Transverse colon (tissue), 4 donors: ENCODE measurements around the gene GEN1. TPM values are rescaled to one million over a fixed set of nuclear protein-coding genes. Genes with fewer than 3 reads are reported as not detected.

Experiments used
- DNase-seq: peaks from one replicate; pipeline ENCODE4 v3.0.0-alpha.2; 2019
- H3K27ac ChIP-seq, 4 donors: fragments of 200-600 bp; sonication (generic); 2 replicates each; pipeline ENCODE4 v1.5.1; 2016 to 2018; ENCODE audit warnings: inconsistent platforms in 4 of 4
- H3K27me3 ChIP-seq: fragments of 200-600 bp; sonication (generic); 2 replicates; pipeline ENCODE4 v1.5.1; 2017; ENCODE audit warnings: inconsistent platforms
- H3K36me3 ChIP-seq, 4 donors: fragments of 200-600 bp; sonication (generic); 2 replicates each; pipeline ENCODE4 v1.5.1; 2017 to 2019; ENCODE audit warnings: inconsistent platforms in 4 of 4
- H3K4me1 ChIP-seq, 4 donors: fragments of 200-600 bp; sonication (generic); 2 replicates each; pipeline ENCODE4 v1.5.1; 2017 to 2020; ENCODE audit warnings: inconsistent platforms in 4 of 4
- H3K4me3 ChIP-seq, 4 donors: fragments of 200-600 bp; sonication (generic); 1 replicate in 1 of 4; 2 replicates in 3 of 4; pipeline versions ENCODE4 v1.5.1 to v1.6.1; 2017 to 2019; ENCODE audit warnings: inconsistent platforms in 4 of 4
- H3K9me3 ChIP-seq, 2 donors: fragments of 200-600 bp; sonication (generic); 2 replicates each; pipeline ENCODE4 v1.5.1; 2017 to 2019; ENCODE audit warnings: inconsistent platforms in 2 of 2
- EP300 ChIP-seq: sonication (generic); formaldehyde crosslinking; IDR thresholded peaks from one replicate; pipeline ENCODE4 v1.6.1; 2017; ENCODE audit warnings: antibody characterized with exemption, low read depth
- POLR2A ChIP-seq: fragments of 450-650 bp; IDR thresholded peaks from one replicate; pipeline ENCODE4 v1.6.1; 2016; ENCODE audit warnings: antibody characterized with exemption, mild to moderate bottlenecking, moderate library complexity
- POLR2AphosphoS5 ChIP-seq, 3 donors: sonication (generic); formaldehyde crosslinking; IDR thresholded peaks; one replicate each; pipeline ENCODE4 v1.6.1; 2016; ENCODE audit warnings: antibody characterized with exemption in 3 of 3
- WGBS, 2 donors: methylation state at CpG; one replicate each; pipeline ENCODE4 v1.1.5; 2018; ENCODE audit warnings: low coverage in 1 of 2; 5-methylcytosine and 5-hydroxymethylcytosine counted together
- in situ Hi-C, 4 donors: fragments of 200-750 bp; cut with MboI; loops; one replicate each; pipeline versions ENCODE4 v1.15.0 to v1.15.1; 2017; ENCODE audit warnings: low sequenced_read_pairs in 3 of 4, low pct_ligation_motif_present in 1 of 4, low pct_unique_long_range_greater_than_20kb in 1 of 4
- intact Hi-C: fragments of 100-400 bp; cut with DNase I; formaldehyde crosslinking; loops from one replicate; pipeline ENCODE4 v1.15.1; 2023; ENCODE audit warnings: low total_unique reads
- total RNA-seq, 4 donors: library from RNA; depleted of rRNA; stranded (reverse); fragments of >200 nt; gene quantifications; one replicate each; pipeline ENCODE4 v1.1.0, GENCODE V29; 2016
- TF ChIP-seq, protein P1 (sequence below), 5 experiments: fragments of 200-600 bp in 3 of 5; fragments of 450-650 bp in 2 of 5; sonication (generic) in 3 of 5; IDR thresholded peaks; 1 replicate in 2 of 5; 2 replicates in 3 of 5; pipeline ENCODE4 v1.5.1; 2016 to 2017; ENCODE audit warnings: antibody characterized with exemption in 5 of 5, inconsistent platforms in 3 of 5, mild to moderate bottlenecking in 2 of 5, moderate library complexity in 1 of 5

The GEN1 gene
- total RNA-seq, 4 donors from 2014 or later = 36.4 to 110 (median 63.7) TPM

- Histone ChIP-seq H3K9me3 (no peaks in the 10 kb centered on the region), H3K27me3 (no peaks in the 10 kb centered on the region), H3K4me3 (no peak overlapping the region), H3K36me3 (peaks cover 0 to 17% (median 3%) of the 10 kb centered on the region in 4 donors), H3K4me1 (no peaks in the 10 kb centered on the region), H3K27ac (no peak overlapping the region)
- no peak for TF ChIP-seq POLR2A
- TF ChIP-seq, protein P1, sequence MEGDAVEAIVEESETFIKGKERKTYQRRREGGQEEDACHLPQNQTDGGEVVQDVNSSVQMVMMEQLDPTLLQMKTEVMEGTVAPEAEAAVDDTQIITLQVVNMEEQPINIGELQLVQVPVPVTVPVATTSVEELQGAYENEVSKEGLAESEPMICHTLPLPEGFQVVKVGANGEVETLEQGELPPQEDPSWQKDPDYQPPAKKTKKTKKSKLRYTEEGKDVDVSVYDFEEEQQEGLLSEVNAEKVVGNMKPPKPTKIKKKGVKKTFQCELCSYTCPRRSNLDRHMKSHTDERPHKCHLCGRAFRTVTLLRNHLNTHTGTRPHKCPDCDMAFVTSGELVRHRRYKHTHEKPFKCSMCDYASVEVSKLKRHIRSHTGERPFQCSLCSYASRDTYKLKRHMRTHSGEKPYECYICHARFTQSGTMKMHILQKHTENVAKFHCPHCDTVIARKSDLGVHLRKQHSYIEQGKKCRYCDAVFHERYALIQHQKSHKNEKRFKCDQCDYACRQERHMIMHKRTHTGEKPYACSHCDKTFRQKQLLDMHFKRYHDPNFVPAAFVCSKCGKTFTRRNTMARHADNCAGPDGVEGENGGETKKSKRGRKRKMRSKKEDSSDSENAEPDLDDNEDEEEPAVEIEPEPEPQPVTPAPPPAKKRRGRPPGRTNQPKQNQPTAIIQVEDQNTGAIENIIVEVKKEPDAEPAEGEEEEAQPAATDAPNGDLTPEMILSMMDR (IDR thresholded peaks at IDR 0.05) = no peak
- no peak for TF ChIP-seq POLR2AphosphoS5 (IDR thresholded peaks at IDR 0.05)
- no peak for TF ChIP-seq EP300
- DNase-seq = no peak
- in situ Hi-C loops (no loop called here), intact Hi-C loops (loop anchor here (10.0 kb wide), 1 partner anchor 1586 kb away; the partner anchor contains the start of gene OSR1)
- 96 to 99% methylated on average over 4 of the region's 4 CpGs for WGBS, 2 donors
These were observed 15.0 kb downstream of the GEN1 start for GRCh38 chr2:17768894-17769293.

DNA sequence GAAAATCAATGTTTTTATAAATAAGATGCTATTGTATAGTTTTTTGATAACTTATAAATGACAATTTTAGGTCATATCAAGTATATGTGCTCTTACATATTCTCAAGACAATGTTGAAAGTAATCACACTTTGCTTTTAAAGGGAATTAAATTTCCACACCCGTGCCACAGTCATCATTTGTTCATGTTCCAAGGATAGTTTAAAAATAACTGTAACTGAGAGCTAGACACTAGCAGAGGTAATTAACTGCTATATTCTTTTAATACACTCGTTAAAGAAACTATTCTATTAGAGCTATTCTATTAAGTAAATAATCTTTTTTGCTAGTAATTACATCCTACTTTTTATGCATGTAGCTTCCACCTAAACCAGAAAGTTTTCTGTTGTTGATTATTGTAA lies 18.0 kb downstream of the GEN1 start:
- H3K4me3 ChIP-seq = no peak overlapping the region
- intact Hi-C loops = no loop called here
- H3K27me3 ChIP-seq = no peaks in the 10 kb centered on the region
- no peaks in the 10 kb centered on the region for H3K9me3 ChIP-seq
- H3K27ac ChIP-seq = no peak overlapping the region
- WGBS, 2 donors = 80 to 93% methylated on average over 2 of the region's 2 CpGs
- H3K36me3 ChIP-seq = peaks cover 0 to 14% (median 5%) of the 10 kb centered on the region in 4 donors
- H3K4me1 ChIP-seq = no peaks in the 10 kb centered on the region
- in situ Hi-C loops = no loop called here
- TF ChIP-seq EP300 (no peak), POLR2AphosphoS5 (IDR thresholded peaks at IDR 0.05) (no peak), POLR2A (no peak)
- TF ChIP-seq, protein P1 (IDR thresholded peaks at IDR 0.05) = no peak
- no peak for DNase-seq

DNA sequence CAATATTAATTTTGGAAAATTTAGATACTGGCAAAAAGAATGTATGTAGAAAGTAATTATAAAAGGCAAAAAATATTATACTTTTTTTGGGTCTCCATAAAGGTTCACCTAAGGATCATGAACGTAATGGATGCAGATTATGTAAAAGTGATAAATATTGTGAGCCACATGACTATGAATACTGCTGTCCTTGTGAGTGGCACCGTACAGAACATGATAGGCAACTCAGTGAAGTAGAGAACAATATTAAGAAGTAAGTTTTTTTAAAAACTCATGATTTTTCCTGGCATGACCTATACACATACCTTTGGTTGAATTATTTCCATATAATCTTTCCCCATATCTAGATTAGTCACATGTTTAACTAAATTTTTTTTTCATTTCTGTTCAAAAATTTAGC lies 18.6 kb downstream of the GEN1 start:
- no peaks in the 10 kb centered on the region for H3K4me1 ChIP-seq
- DNase-seq = no peak
- H3K27me3 ChIP-seq = no peaks in the 10 kb centered on the region
- H3K4me3 ChIP-seq = no peak overlapping the region
- no peak overlapping the region for H3K27ac ChIP-seq
- WGBS, 2 donors = 95 to 96% methylated on average over 2 of the region's 2 CpGs
- peaks cover 0 to 16% (median 4%) of the 10 kb centered on the region in 4 donors for H3K36me3 ChIP-seq
- intact Hi-C loops (no loop called here), in situ Hi-C loops (no loop called here)
- no peaks in the 10 kb centered on the region for H3K9me3 ChIP-seq
- no peak for TF ChIP-seq POLR2A
- TF ChIP-seq EP300 = no peak
- TF ChIP-seq POLR2AphosphoS5 (IDR thresholded peaks at IDR 0.05) = no peak
- TF ChIP-seq, protein P1 (IDR thresholded peaks at IDR 0.05) = no peak

DNA sequence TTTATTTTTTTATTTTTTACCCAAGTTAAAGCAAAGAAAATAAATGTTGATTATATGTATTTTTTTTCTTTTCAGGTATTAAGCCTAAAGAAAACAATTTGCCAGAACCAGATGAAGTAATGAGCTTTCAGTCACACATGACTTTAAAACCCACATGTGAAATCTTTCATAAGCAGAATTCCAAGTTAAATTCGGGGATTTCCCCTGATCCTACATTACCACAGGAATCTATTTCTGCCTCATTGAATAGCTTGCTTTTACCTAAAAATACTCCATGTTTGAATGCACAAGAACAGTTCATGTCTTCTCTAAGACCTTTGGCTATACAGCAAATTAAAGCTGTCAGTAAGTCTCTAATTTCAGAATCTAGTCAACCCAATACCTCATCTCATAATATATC lies 26.6 kb downstream of the GEN1 start:
- no peak for TF ChIP-seq EP300
- no peak for TF ChIP-seq POLR2AphosphoS5 (IDR thresholded peaks at IDR 0.05)
- TF ChIP-seq, protein P1 (IDR thresholded peaks at IDR 0.05) = no peak
- TF ChIP-seq POLR2A = no peak
- Histone ChIP-seq H3K27me3 (no peaks in the 10 kb centered on the region), H3K36me3 (peaks cover 0 to 11% (median 5%) of the 10 kb centered on the region in 4 donors), H3K4me1 (no peaks in the 10 kb centered on the region), H3K9me3 (no peaks in the 10 kb centered on the region), H3K27ac (no peak overlapping the region), H3K4me3 (no peak overlapping the region)
- WGBS, 2 donors = 82 to 95% methylated on average over 1 of the region's 1 CpG
- in situ Hi-C loops (no loop called here), intact Hi-C loops (no loop called here)
- no peak for DNase-seq
